ENCODE measurements around the gene NOL6. TPM values are rescaled to one million over a fixed set of nuclear protein-coding genes. Genes with fewer than 3 reads are reported as not detected.

Gene NOL6
- total RNA-seq, 1 experiment from 2014 or later, result 64.4 TPM

DNA sequence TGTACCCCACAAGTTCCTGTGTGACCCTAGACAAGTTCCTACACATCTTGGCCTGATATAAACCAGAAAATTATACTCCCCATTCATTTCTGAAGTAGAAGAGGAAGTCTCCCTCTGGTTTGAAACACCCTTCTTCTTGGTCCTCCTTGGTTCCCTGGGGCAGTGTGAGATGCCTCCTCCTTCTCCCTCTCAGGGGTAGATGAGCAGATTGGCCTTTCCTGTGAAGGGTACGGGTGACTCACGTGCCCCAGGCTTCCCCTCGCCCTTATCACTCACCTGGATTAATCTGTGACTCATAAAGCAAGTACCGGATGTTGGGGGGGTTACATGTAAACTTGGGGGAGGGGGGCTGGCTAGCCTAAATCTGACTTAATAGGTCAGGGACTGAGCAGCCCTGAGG is 15.3 kb downstream of the NOL6 start:
- Histone ChIP-seq H3K27me3 (ENCODE audit: insufficient read depth, low read length) (no peaks in the 10 kb centered on the region), H2BK120ac (ENCODE audit: low read depth, low read length, poor library complexity, severe bottlenecking) (no peak overlapping the region), H3K4me1 (ENCODE audit: insufficient read depth, low read length) (no peaks in the 10 kb centered on the region), H3K23me2 (ENCODE audit: insufficient read length, low read depth, low read length, poor library complexity, severe bottlenecking) (no peaks in the 10 kb centered on the region), H2BK20ac (ENCODE audit: low read depth, low read length, poor library complexity, severe bottlenecking) (no peak overlapping the region), H3K79me1 (ENCODE audit: insufficient read depth, low read depth, low read length, poor library complexity, severe bottlenecking) (no peaks in the 10 kb centered on the region), H3K56ac (ENCODE audit: insufficient read length, low read depth, low read length) (no peak overlapping the region), H2BK5ac (ENCODE audit: insufficient read length, low read length) (no peak overlapping the region), H4K20me1 (ENCODE audit: control insufficient read depth, insufficient read depth, insufficient read length) (no peaks in the 10 kb centered on the region), H3K9me3 (ENCODE audit: control insufficient read depth, low read depth, low read length) (no peaks in the 10 kb centered on the region), H4K5ac (ENCODE audit: insufficient read length, low read depth, low read length) (no peak overlapping the region), H4K8ac (replicated peaks; ENCODE audit: insufficient read length, low read depth, low read length) (no peak overlapping the region), H2AK5ac (ENCODE audit: insufficient read length, low read length) (no peak overlapping the region), H3K4ac (ENCODE audit: low read depth, low read length) (no peak overlapping the region), H3K18ac (ENCODE audit: insufficient read length, low read depth, low read length) (no peak overlapping the region), H3K23ac (ENCODE audit: insufficient read length, low read depth, low read length) (no peak overlapping the region), H3K79me2 (ENCODE audit: insufficient read depth, low read length) (no peaks in the 10 kb centered on the region), H3K4me2 (ENCODE audit: insufficient read depth, insufficient read length, low read length) (no peak overlapping the region), H3K27ac (ENCODE audit: insufficient read length, low read depth, low read length) (no peak overlapping the region), H3T11ph (ENCODE audit: low read length) (no peak overlapping the region), H2AFZ (ENCODE audit: low read length) (no peak overlapping the region), H2BK12ac (ENCODE audit: insufficient read length, low read depth, low read length) (no peak overlapping the region), H4K91ac (ENCODE audit: insufficient read length, low read depth, low read length) (no peak overlapping the region), H2BK15ac (ENCODE audit: low read depth, low read length) (no peak overlapping the region), H3K9ac (ENCODE audit: extremely low read depth, insufficient read length, low read length) (no peak overlapping the region), H3K14ac (ENCODE audit: insufficient read depth, low read length) (no peak overlapping the region)
- Mint-ChIP-seq H3K27me3 (ENCODE audit: low read depth) (no peaks in the 10 kb centered on the region; the same call in 1 of the 2 replicates), H3K4me1 (peaks cover 1 to 5% of the 10 kb centered on the region in 2 experiments; a peak in 3 of 4 replicates), H3K4me3 (no peak overlapping the region), H3K9me3 (no peaks in the 10 kb centered on the region), H3K27ac (peak overlapping the region; percentile 70 to 94 (median 77); a peak in 5 of 7 replicates), H3K36me3 (ENCODE audit: insufficient read depth in 1 of 3, low read depth in 3 of 3) (peaks cover 7 to 31% (median 23%) of the 10 kb centered on the region in 3 experiments; a peak in 6 of 7 replicates)
- DNase-seq, result no peak
- WGBS (ENCODE audit: extremely low coverage, insufficient read length, low lambda C conversion rate), result no CpG with 5 or more reads among the region's 4 CpGs
- no peak for TF ChIP-seq CTCF (conservative IDR thresholded peaks at IDR 0.05)

Data from H9 (cell line).